Measurements from ENCODE around the gene ZNF652. TPM values are rescaled to one million over a fixed set of nuclear protein-coding genes. Genes with fewer than 3 reads are reported as not detected.

ZNF652 gene
- total RNA-seq, 1 donor from 2014 or later, result 52.7 TPM

- H3K4me3 Mint-ChIP-seq (ENCODE audit: low read depth), result no peak overlapping the region
- no peak for TF ChIP-seq CTCF (IDR thresholded peaks at IDR 0.05; ENCODE audit: unreplicated experiment)
- H3K9me3 Mint-ChIP-seq (ENCODE audit: low read depth), result peaks cover 4% of the 10 kb centered on the region
- H3K27me3 Mint-ChIP-seq, result no peaks in the 10 kb centered on the region
- H3K4me1 Mint-ChIP-seq (ENCODE audit: low read depth), result peaks cover 37% of the 10 kb centered on the region
- H3K27ac Mint-ChIP-seq, result no peak overlapping the region
- DNase-seq (ENCODE audit: low spot score, unreplicated experiment), result no peak
- peaks cover 5% of the 10 kb centered on the region for H3K36me3 Mint-ChIP-seq (ENCODE audit: insufficient read depth)
These were observed 4.5 kb downstream of the ZNF652 start for GRCh38 chr17:49357516-49357915.

GRCh38 chr17:49356320-49356719 is 5.7 kb downstream of the ZNF652 start:
- no peaks in the 10 kb centered on the region for H3K27me3 Mint-ChIP-seq
- H3K27ac Mint-ChIP-seq, result peak overlapping the region; percentile 75
- H3K4me1 Mint-ChIP-seq (ENCODE audit: low read depth), result peaks cover 35% of the 10 kb centered on the region
- H3K4me3 Mint-ChIP-seq (ENCODE audit: low read depth), result no peak overlapping the region
- H3K9me3 Mint-ChIP-seq (ENCODE audit: low read depth), result peaks cover 5% of the 10 kb centered on the region
- no peak for DNase-seq (ENCODE audit: low spot score, unreplicated experiment)
- TF ChIP-seq CTCF (IDR thresholded peaks at IDR 0.05; ENCODE audit: unreplicated experiment), result no peak
- peaks cover 5% of the 10 kb centered on the region for H3K36me3 Mint-ChIP-seq (ENCODE audit: insufficient read depth)

- no peak for DNase-seq (ENCODE audit: low spot score, unreplicated experiment)
- TF ChIP-seq CTCF (IDR thresholded peaks at IDR 0.05; ENCODE audit: unreplicated experiment), result no peak
- Mint-ChIP-seq H3K36me3 (ENCODE audit: insufficient read depth) (peaks cover 5% of the 10 kb centered on the region), H3K4me1 (ENCODE audit: low read depth) (peaks cover 10% of the 10 kb centered on the region), H3K9me3 (ENCODE audit: low read depth) (peaks cover 5% of the 10 kb centered on the region), H3K27me3 (no peaks in the 10 kb centered on the region), H3K27ac (no peak overlapping the region), H3K4me3 (ENCODE audit: low read depth) (no peak overlapping the region)
These were observed 8.4 kb downstream of the ZNF652 start for GRCh38 chr17:49353607-49354006.

GRCh38 chr17:49352587-49353154 is 9.4 kb downstream of the ZNF652 start:
- peaks cover 5% of the 10 kb centered on the region for H3K4me1 Mint-ChIP-seq (ENCODE audit: low read depth)
- H3K4me3 Mint-ChIP-seq (ENCODE audit: low read depth), result no peak overlapping the region
- no peaks in the 10 kb centered on the region for H3K27me3 Mint-ChIP-seq
- H3K9me3 Mint-ChIP-seq (ENCODE audit: low read depth), result peaks cover 5% of the 10 kb centered on the region
- H3K36me3 Mint-ChIP-seq (ENCODE audit: insufficient read depth), result peaks cover 5% of the 10 kb centered on the region
- no peak for TF ChIP-seq CTCF (IDR thresholded peaks at IDR 0.05; ENCODE audit: unreplicated experiment)
- DNase-seq (ENCODE audit: low spot score, unreplicated experiment), result no peak
- no peak overlapping the region for H3K27ac Mint-ChIP-seq

GRCh38 chr17:49351572-49352140 is 10.4 kb downstream of the ZNF652 start:
- no peak overlapping the region for H3K4me3 Mint-ChIP-seq (ENCODE audit: low read depth)
- H3K36me3 Mint-ChIP-seq (ENCODE audit: insufficient read depth), result peaks cover 5% of the 10 kb centered on the region
- H3K4me1 Mint-ChIP-seq (ENCODE audit: low read depth), result peaks cover 4% of the 10 kb centered on the region
- no peak for DNase-seq (ENCODE audit: low spot score, unreplicated experiment)
- H3K9me3 Mint-ChIP-seq (ENCODE audit: low read depth), result peaks cover 5% of the 10 kb centered on the region
- no peak overlapping the region for H3K27ac Mint-ChIP-seq
- no peaks in the 10 kb centered on the region for H3K27me3 Mint-ChIP-seq
- TF ChIP-seq CTCF (IDR thresholded peaks at IDR 0.05; ENCODE audit: unreplicated experiment), result no peak
